MCF 10A (cell line): ENCODE data around the gene NPC2. TPM values are rescaled to one million over a fixed set of nuclear protein-coding genes. Genes with fewer than 3 reads are reported as not detected.

Source experiments
- BruUV-seq: library from RNA; stranded (reverse); fragments of 400-500 nt; replicated peaks from 2 replicates; lab custom pipeline; 2021; lab: Mats Ljungman, UMichigan
- CTCF ChIA-PET: fragments of 300-600 bp; sonication (Branson Sonifier 250); formaldehyde crosslinking; extraction: SDS; loops from one replicate; lab custom pipeline; 2021; ENCODE audit warnings: antibody characterized with exemption, inconsistent platforms; lab: Yijun Ruan, JAX
- POLR2A ChIA-PET: fragments of 300-600, 350-650 bp; sonication (Branson Sonifier 250); formaldehyde crosslinking; extraction: SDS; loops from one replicate; lab custom pipeline; 2020; ENCODE audit warnings: antibody characterized with exemption, inconsistent platforms; lab: Yijun Ruan, JAX
- DNase-seq: peaks from one replicate; pipeline ENCODE4 v3.0.0-alpha.2; 2018; ENCODE audit not compliant: unreplicated experiment
- H3K27ac Mint-ChIP-seq: one replicate; pipeline ENCODE4 v1.8.0; 2022; ENCODE audit warnings: mild to moderate bottlenecking, low read depth, mixed read lengths; ENCODE audit not compliant: unreplicated experiment
- H3K27me3 Mint-ChIP-seq: one replicate; pipeline ENCODE4 v1.8.0; 2022; ENCODE audit warnings: mixed read lengths; ENCODE audit not compliant: insufficient read depth, unreplicated experiment
- H3K36me3 Mint-ChIP-seq: one replicate; pipeline ENCODE4 v1.8.0; 2022; ENCODE audit warnings: mild to moderate bottlenecking, moderate library complexity, mixed read lengths; ENCODE audit not compliant: insufficient read depth, unreplicated experiment
- H3K4me1 Mint-ChIP-seq: one replicate; pipeline ENCODE4 v1.8.0; 2022; ENCODE audit warnings: mixed read lengths; ENCODE audit not compliant: insufficient read depth, unreplicated experiment
- H3K4me3 Mint-ChIP-seq: one replicate; pipeline ENCODE4 v1.8.0; 2022; ENCODE audit warnings: mild to moderate bottlenecking, moderate library complexity, mixed read lengths; ENCODE audit not compliant: unreplicated experiment
- H3K9me3 Mint-ChIP-seq: one replicate; pipeline ENCODE4 v1.8.0; 2022; ENCODE audit warnings: mixed read lengths; ENCODE audit not compliant: unreplicated experiment
- CTCF ChIP-seq: fragments of 200-600 bp; IDR thresholded peaks from one replicate; pipeline ENCODE4 v1.8.0; 2022; ENCODE audit warnings: antibody characterized with exemption, mild to moderate bottlenecking; ENCODE audit not compliant: unreplicated experiment
- intact Hi-C: fragments of 100-400 bp; cut with micrococcal nuclease; formaldehyde crosslinking; loops from 2 replicates; pipeline ENCODE4 v1.14.1; 2022
- total RNA-seq: library from RNA; stranded (reverse); gene quantifications from 2 replicates; pipeline ENCODE4 v1.2.3, GENCODE V29; 2022

The NPC2 gene
- total RNA-seq, 1 experiment from 2014 or later: 128 TPM

GRCh38 chr14:74500417-74501134, 7.5 kb upstream of the NPC2 start:
- CTCF ChIA-PET: interaction anchor here (0.6 to 2.1 kb wide), 18 partner anchors 8 to 282 kb away, joined by 3 to 11 read pairs (median 4); partner anchors contain the start of gene LTBP2
- no TSS peak for BruUV-seq
- POLR2A ChIA-PET: interaction anchor here (0.6 to 1.0 kb wide), 3 partner anchors 8 to 73 kb away, joined by 3 read pairs; no protein-coding TSS in a partner anchor
- no peak for TF ChIP-seq CTCF
- peaks cover 19% of the 10 kb centered on the region for H3K4me1 Mint-ChIP-seq
- H3K36me3 Mint-ChIP-seq: peaks cover 15% of the 10 kb centered on the region
- no peak overlapping the region for H3K27ac Mint-ChIP-seq
- H3K27me3 Mint-ChIP-seq: no peaks in the 10 kb centered on the region
- H3K4me3 Mint-ChIP-seq: no peak overlapping the region
- intact Hi-C loops: loop anchor here (1.0 kb wide), 1 partner anchor 304 kb away; no protein-coding TSS in a partner anchor
- H3K9me3 Mint-ChIP-seq: no peaks in the 10 kb centered on the region
- no peak for DNase-seq

DNA sequence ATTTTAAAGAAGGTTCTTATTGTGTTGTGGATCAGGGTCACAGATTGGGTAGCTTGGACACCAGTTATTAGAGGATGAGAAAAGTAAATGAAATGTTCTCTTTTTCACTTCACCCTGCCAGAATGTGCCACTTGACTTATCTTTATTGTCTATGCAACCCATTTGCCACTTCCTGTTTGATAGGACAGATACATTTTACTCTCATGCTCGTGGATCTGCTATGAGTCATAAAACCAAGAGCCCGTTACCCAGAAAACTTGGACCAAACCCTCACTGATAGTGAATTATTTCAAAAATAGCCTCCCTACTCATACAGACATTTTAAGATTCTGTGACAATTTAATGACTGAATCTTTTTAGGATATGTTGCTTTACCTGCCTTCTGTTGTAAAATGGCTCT, 2.3 kb upstream of the NPC2 start:
- ChIA-PET CTCF (interaction anchor here (0.6 to 1.2 kb wide), 3 partner anchors 31 to 117 kb away, joined by 3 to 4 read pairs (median 4); no protein-coding TSS in a partner anchor), POLR2A (interaction anchor here (0.7 to 9.7 kb wide), 3 partner anchors 74 to 267 kb away, joined by 3 to 162 read pairs (median 4); partner anchors contain the start of gene YLPM1)
- no peak for TF ChIP-seq CTCF
- no peak for DNase-seq
- Mint-ChIP-seq H3K4me3 (no peak overlapping the region), H3K36me3 (peaks cover 18% of the 10 kb centered on the region), H3K27ac (no peak overlapping the region), H3K4me1 (peaks cover 19% of the 10 kb centered on the region), H3K27me3 (no peaks in the 10 kb centered on the region), H3K9me3 (no peaks in the 10 kb centered on the region)
- intact Hi-C loops: no loop called here
- BruUV-seq: no TSS peak

DNA sequence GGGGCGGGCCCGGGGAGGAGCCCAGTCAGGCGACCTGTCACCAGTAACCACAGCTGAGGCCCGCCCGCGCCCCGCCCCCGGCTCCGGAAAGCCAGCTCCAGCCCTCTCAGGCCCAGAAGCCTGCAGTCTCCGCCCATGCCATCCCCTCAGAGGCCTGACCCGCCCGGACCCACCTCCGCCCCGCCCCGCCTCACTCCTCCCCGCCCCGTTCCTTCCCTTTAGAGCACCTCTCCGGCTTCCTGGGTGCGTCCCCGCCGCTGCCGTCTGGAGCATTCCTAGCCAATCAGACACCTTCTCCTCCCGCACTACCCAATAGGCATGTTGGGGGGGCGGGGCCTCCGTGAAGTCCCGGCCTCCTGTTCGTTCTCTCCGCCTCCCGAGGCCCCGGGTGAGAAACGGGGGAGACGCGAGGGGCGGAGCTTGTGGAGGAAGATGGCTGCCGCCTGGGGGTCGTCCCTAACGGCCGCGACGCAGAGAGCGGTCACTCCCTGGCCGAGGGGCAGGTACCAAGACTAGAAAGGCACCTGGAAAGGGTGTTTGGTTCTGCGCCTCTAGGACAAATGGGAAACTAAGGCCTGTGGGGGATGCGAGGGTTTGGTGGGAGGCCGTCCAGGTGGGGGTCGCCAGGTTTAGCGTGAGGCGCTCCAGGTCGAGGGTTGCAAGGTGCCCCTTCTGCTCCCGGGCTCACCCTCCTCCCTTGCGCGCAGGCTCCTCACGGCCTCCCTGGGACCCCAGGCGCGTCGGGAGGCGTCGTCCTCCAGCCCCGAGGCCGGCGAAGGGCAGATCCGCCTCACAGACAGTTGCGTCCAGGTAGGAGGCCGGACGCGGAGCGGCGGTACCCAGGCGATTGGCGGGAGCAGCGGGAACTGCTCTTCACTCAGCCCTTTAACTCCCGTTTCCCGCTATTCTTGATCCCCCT, 497 bp upstream of the NPC2 start, which contains the start of gene ISCA2:
Gene ISCA2 (plus strand): TSS at position 423 of the 919 bp plus-strand sequence. CDS start 10 bp downstream, at position 433.
- no peak within 1 kb of the TSS for H3K27ac Mint-ChIP-seq
- BruUV-seq: no TSS peak
- no peak within 1 kb of the TSS for H3K4me3 Mint-ChIP-seq
- ChIA-PET POLR2A (interaction anchor here (0.6 to 9.7 kb wide), 21 partner anchors 8 to 575 kb away, joined by 3 to 162 read pairs (median 3); partner anchors contain the start of genes ABCD4 and YLPM1), CTCF (interaction anchor here (0.7 to 1.6 kb wide), 3 partner anchors 65 to 367 kb away, joined by 3 to 4 read pairs (median 3); no protein-coding TSS in a partner anchor)
- H3K27me3 Mint-ChIP-seq: no peaks in the 10 kb centered on the region
- peaks cover 18% of the 10 kb centered on the region for H3K36me3 Mint-ChIP-seq
- DNase-seq: peak; percentile 99
- peaks cover 26% of the 10 kb centered on the region for H3K4me1 Mint-ChIP-seq
- no peaks in the 10 kb centered on the region for H3K9me3 Mint-ChIP-seq
- no peak for TF ChIP-seq CTCF
- intact Hi-C loops: loop anchor here (5.0 kb wide), 1 partner anchor 79 kb away; no protein-coding TSS in a partner anchor
